VCaP (cell line): ENCODE data around the gene PYDC1.
"Not testable (repeated sequence)": the region's sequence is repeated elsewhere in the genome, so short reads cannot be mapped to it uniquely, and the experiment has no call there.

Experiments used
- H3K27ac ChIP-seq: fragments of 450-650 bp; 2 replicates; pipeline ENCODE4 v1.5.1; 2017
- CTCF ChIP-seq: fragments of 450-650 bp; conservative IDR thresholded peaks from 2 replicates; pipeline ENCODE4 v1.5.1; 2017; ENCODE audit warnings: mild to moderate bottlenecking, moderate library complexity

The PYDC1 gene

GRCh38 chr16:31179219-31179746 is 37.7 kb downstream of the PYDC1 start:
- no peak for TF ChIP-seq CTCF

GRCh38 chr16:31177136-31177535 is 39.8 kb downstream of the PYDC1 start:
- H3K27ac ChIP-seq: no peak overlapping the region
- TF ChIP-seq CTCF: no peak

More at GRCh38 chr16:31179219-31179746, 37.7 kb downstream of the PYDC1 start:
- H3K27ac ChIP-seq: peak overlapping the region; percentile 83

- H3K27ac ChIP-seq: not testable (repeated sequence)
These were observed 46.9 kb downstream of the PYDC1 start for GRCh38 chr16:31170048-31170447.

- H3K27ac ChIP-seq: no peak overlapping the region
- TF ChIP-seq CTCF: no peak
These were observed 48.1 kb downstream of the PYDC1 start for GRCh38 chr16:31168848-31169247.

- H3K27ac ChIP-seq: no peak overlapping the region
- TF ChIP-seq CTCF: no peak
These were observed 49.6 kb downstream of the PYDC1 start for GRCh38 chr16:31167315-31167714.
